Panc1 (cell line): Measurements from ENCODE around the gene PEX5L. TPM values are rescaled to one million over a fixed set of nuclear protein-coding genes. Genes with fewer than 3 reads are reported as not detected.
"Not testable (repeated sequence)": the region's sequence is repeated elsewhere in the genome, so short reads cannot be mapped to it uniquely, and the experiment has no call there.

ENCODE experiments used
- ATAC-seq: fragments of 200-7000 bp; cut with Tn5 transposase; 2 replicates; pipeline ENCODE4 v1.9.1; 2020; ENCODE audit warnings: mild to moderate bottlenecking, moderate library complexity
- BruUV-seq: library from RNA; stranded (reverse); fragments of 400-500 nt; replicated peaks from 2 replicates; lab custom pipeline; 2021; lab: Mats Ljungman, UMichigan
- CTCF ChIA-PET: fragments of 300-600 bp; sonication (Branson Sonifier 250); formaldehyde crosslinking; loops from one replicate; lab custom pipeline; 2022; ENCODE audit warnings: antibody characterized with exemption; lab: Charles Lee
- POLR2A ChIA-PET: fragments of 300-600 bp; sonication (Branson Sonifier 250); formaldehyde crosslinking; loops from one replicate; lab custom pipeline; 2022; ENCODE audit warnings: antibody characterized with exemption; lab: Charles Lee
- DNase-seq: peaks from one replicate; pipeline ENCODE4 v3.0.0-alpha.2; 2010; ENCODE audit warnings: low read depth, low spot score
- H3K27ac ChIP-seq: 2 replicates; pipeline ENCODE4 v1.5.1; 2011; ENCODE audit warnings: mild to moderate bottlenecking, low read length, inconsistent platforms
- H3K27me3 ChIP-seq: fragments of 200-500 bp; sonication (Bioruptor generic); 2 replicates; pipeline ENCODE4 v1.6.0; 2014; ENCODE audit warnings: low read length, inconsistent platforms; ENCODE audit not compliant: control insufficient read depth, insufficient read depth
- H3K36me3 ChIP-seq: fragments of 200-500 bp; sonication (Bioruptor generic); 2 replicates; pipeline ENCODE4 v1.5.1; 2014; ENCODE audit warnings: inconsistent platforms, mild to moderate bottlenecking, low read length, moderate library complexity; ENCODE audit not compliant: control insufficient read depth, insufficient read depth
- H3K4me1 ChIP-seq: 2 replicates; pipeline ENCODE4 v1.5.1; 2011; ENCODE audit warnings: inconsistent platforms, mild to moderate bottlenecking, low read length, moderate library complexity; ENCODE audit not compliant: control insufficient read depth, insufficient read depth
- H3K4me3 ChIP-seq, 2 experiments: 2 replicates each; pipeline ENCODE4 v1.5.1; 2011 to 2012; ENCODE audit warnings: low read depth in 2 of 2, low read length in 2 of 2, mild to moderate bottlenecking in 2 of 2, inconsistent platforms in 1 of 2, moderate library complexity in 1 of 2
- H3K9me3 ChIP-seq: fragments of 200-500 bp; sonication (Bioruptor generic); 2 replicates; pipeline ENCODE4 v1.5.1; 2014; ENCODE audit warnings: low read depth, mild to moderate bottlenecking, inconsistent platforms, low read length, moderate library complexity; ENCODE audit not compliant: control insufficient read depth, insufficient read depth
- CTCF ChIP-seq: fragments of 450-650 bp; IDR thresholded peaks from 2 replicates; pipeline ENCODE4 v1.5.1; 2017; ENCODE audit warnings: mild to moderate bottlenecking
- POLR2AphosphoS5 ChIP-seq: IDR thresholded peaks from 2 replicates; pipeline ENCODE4 v1.6.1; 2012; ENCODE audit warnings: mild to moderate bottlenecking, low read depth, low read length, moderate library complexity
- SIN3A ChIP-seq: IDR thresholded peaks from 2 replicates; pipeline ENCODE4 v1.6.1; 2012; ENCODE audit warnings: low read depth, mild to moderate bottlenecking, low read length, moderate library complexity, borderline replicate concordance; ENCODE audit not compliant: insufficient read depth
- TCF7L2 ChIP-seq: IDR thresholded peaks from 2 replicates; pipeline ENCODE4 v1.6.1; 2011; ENCODE audit warnings: mild to moderate bottlenecking, low read depth, low read length, inconsistent platforms
- in situ Hi-C: cut with HindIII; loops from 2 replicates; pipeline ENCODE4 v1.10.0; 2016; ENCODE audit warnings: low sequenced_read_pairs, low pct_unique_long_range_greater_than_20kb
- intact Hi-C: fragments of 100-400 bp; cut with micrococcal nuclease; formaldehyde crosslinking; loops from one replicate; pipeline ENCODE4 v1.10.0; 2022; ENCODE audit not compliant: unreplicated experiment
- total RNA-seq: library from RNA; stranded (reverse); gene quantifications from one replicate; pipeline ENCODE4 v1.2.1, GENCODE V29; 2021; ENCODE audit not compliant: unreplicated experiment
- TF ChIP-seq, protein P1 (sequence below), 2 experiments: IDR thresholded peaks; 2 replicates each; pipeline ENCODE4 v1.6.1; 2011 to 2012; ENCODE audit warnings: low read depth in 2 of 2, control low read depth in 1 of 2, low read length in 1 of 2, mild to moderate bottlenecking in 1 of 2, moderate library complexity in 1 of 2; ENCODE audit not compliant: insufficient read depth in 1 of 2

The PEX5L gene
- total RNA-seq, 1 experiment from 2014 or later, result 0.23 TPM

DNA sequence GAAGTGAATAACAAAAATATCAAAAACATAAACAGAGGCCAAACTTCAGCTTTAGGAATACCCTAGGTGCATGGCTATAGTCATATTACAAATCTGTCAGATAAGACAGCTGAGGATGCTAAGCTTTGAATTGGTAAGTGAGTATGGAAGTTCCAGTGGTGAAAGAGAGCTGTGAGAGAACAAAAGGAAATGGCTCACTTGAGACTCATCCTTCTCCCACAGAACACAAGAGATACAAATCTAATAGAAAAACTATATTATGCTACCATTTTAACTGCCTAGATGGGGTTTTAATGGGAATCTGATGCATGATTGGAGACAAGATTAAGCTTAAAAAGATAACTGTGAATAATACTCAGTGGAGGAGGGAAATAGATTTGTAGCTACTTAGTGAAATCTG, 21.5 kb upstream of the PEX5L start:
- BruUV-seq, result no TSS peak
- TF ChIP-seq SIN3A, result no peak
- TF ChIP-seq CTCF, result no peak
- H3K4me1 ChIP-seq, result no peaks in the 10 kb centered on the region
- no peaks in the 10 kb centered on the region for H3K36me3 ChIP-seq
- no peaks in the 10 kb centered on the region for H3K27me3 ChIP-seq
- no peaks in the 10 kb centered on the region for H3K9me3 ChIP-seq
- in situ Hi-C loops, result no loop called here
- no peak for ATAC-seq
- ChIA-PET POLR2A (no interaction called here), CTCF (interaction anchor here (0.7 kb wide), 1 partner anchor 287 kb away, joined by 3 read pairs; no protein-coding TSS in a partner anchor)
- intact Hi-C loops, result no loop called here
- no peak for DNase-seq
- no peak overlapping the region for H3K4me3 ChIP-seq
- H3K27ac ChIP-seq, result no peak overlapping the region

GRCh38 chr3:180055656-180056055, 18.9 kb upstream of the PEX5L start:
- POLR2A ChIA-PET, H3K36me3 ChIP-seq, DNase-seq, H3K4me1 ChIP-seq, CTCF ChIA-PET, ATAC-seq, intact Hi-C loops, H3K4me3 ChIP-seq, H3K27me3 ChIP-seq, BruUV-seq, H3K27ac ChIP-seq, H3K9me3 ChIP-seq, in situ Hi-C loops: not testable (repeated sequence)

- H3K27ac ChIP-seq, result no peak overlapping the region
- no peaks in the 10 kb centered on the region for H3K9me3 ChIP-seq
- TF ChIP-seq SIN3A (no peak), TCF7L2 (no peak), CTCF (no peak), POLR2AphosphoS5 (no peak)
- TF ChIP-seq, protein P1, sequence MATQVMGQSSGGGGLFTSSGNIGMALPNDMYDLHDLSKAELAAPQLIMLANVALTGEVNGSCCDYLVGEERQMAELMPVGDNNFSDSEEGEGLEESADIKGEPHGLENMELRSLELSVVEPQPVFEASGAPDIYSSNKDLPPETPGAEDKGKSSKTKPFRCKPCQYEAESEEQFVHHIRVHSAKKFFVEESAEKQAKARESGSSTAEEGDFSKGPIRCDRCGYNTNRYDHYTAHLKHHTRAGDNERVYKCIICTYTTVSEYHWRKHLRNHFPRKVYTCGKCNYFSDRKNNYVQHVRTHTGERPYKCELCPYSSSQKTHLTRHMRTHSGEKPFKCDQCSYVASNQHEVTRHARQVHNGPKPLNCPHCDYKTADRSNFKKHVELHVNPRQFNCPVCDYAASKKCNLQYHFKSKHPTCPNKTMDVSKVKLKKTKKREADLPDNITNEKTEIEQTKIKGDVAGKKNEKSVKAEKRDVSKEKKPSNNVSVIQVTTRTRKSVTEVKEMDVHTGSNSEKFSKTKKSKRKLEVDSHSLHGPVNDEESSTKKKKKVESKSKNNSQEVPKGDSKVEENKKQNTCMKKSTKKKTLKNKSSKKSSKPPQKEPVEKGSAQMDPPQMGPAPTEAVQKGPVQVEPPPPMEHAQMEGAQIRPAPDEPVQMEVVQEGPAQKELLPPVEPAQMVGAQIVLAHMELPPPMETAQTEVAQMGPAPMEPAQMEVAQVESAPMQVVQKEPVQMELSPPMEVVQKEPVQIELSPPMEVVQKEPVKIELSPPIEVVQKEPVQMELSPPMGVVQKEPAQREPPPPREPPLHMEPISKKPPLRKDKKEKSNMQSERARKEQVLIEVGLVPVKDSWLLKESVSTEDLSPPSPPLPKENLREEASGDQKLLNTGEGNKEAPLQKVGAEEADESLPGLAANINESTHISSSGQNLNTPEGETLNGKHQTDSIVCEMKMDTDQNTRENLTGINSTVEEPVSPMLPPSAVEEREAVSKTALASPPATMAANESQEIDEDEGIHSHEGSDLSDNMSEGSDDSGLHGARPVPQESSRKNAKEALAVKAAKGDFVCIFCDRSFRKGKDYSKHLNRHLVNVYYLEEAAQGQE (IDR thresholded peaks at IDR 0.05; ENCODE audit: insufficient read depth in 1 of 2, low read depth in 2 of 2, low read length in 1 of 2), result no peak
- in situ Hi-C loops, result no loop called here
- POLR2A ChIA-PET, result interaction anchor here (0.6 kb wide), 1 partner anchor 803 kb away, joined by 3 read pairs; no protein-coding TSS in a partner anchor
- DNase-seq (no peak), ATAC-seq (no peak)
- H3K36me3 ChIP-seq, result no peaks in the 10 kb centered on the region
- intact Hi-C loops, result no loop called here
- no peaks in the 10 kb centered on the region for H3K27me3 ChIP-seq
- CTCF ChIA-PET, result interaction anchor here (0.7 kb wide), 1 partner anchor 40 kb away, joined by 3 read pairs; no protein-coding TSS in a partner anchor
- BruUV-seq, result no TSS peak
- H3K4me3 ChIP-seq, result no peak overlapping the region
- H3K4me1 ChIP-seq, result no peaks in the 10 kb centered on the region
Observed at GRCh38 chr3:180049391-180049790, 12.7 kb upstream of the PEX5L start.
